UCSD-AML1 (cell line): Measurements from ENCODE around the gene TSTD2.
"Not testable (repeated sequence)": the region's sequence is repeated elsewhere in the genome, so short reads cannot be mapped to it uniquely, and the experiment has no call there.

ENCODE experiments used
- DNase-seq: peaks from one replicate; lab custom pipeline; 2025; ENCODE audit not compliant: unreplicated experiment; lab: John Stamatoyannopoulos, UW

TSTD2 gene

DNA sequence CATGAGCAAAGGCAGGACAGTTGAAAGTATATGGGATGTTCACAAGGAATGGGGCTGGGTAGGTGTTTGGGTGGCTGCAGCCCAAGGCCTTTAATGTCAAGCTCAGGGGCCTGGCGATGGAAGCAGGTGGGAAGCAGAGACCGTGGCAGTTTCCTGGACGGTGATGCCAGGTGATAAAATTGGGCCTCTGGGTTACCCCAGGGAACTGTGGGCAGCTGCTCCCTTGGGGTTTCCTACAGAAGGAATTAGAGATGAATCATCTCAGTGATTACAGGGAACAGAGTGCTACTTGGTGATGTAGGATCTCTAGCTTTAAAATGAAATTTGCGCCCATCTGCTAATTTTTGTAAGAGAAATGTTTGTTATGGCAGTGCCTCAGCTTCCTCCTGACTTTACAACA is 39.2 kb downstream of the TSTD2 start:
- no peak for DNase-seq

DNA sequence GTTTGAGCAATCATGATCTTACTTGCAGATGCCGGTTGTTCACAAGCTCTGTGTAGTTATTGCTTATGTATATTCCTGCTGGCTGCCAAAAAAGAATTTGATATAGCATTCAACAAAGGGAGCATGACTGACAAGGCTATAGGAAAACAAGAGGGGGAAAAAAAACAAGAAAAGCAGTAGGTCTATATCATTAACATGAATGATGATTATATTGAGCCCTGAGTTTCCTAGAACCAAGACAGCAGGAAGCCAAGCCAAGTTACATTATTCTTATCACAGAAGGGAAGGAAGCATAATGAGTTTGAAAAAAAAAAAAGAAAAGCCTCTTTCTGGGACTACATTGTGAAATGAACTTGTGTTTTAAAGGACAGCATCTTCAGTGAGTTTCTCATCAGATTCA is 41.0 kb downstream of the TSTD2 start:
- DNase-seq = no peak

- DNase-seq = no peak
These were observed 41.6 kb downstream of the TSTD2 start for GRCh38 chr9:97591535-97591934.

GRCh38 chr9:97586909-97587308 is 46.3 kb downstream of the TSTD2 start:
- DNase-seq = not testable (repeated sequence)

DNA sequence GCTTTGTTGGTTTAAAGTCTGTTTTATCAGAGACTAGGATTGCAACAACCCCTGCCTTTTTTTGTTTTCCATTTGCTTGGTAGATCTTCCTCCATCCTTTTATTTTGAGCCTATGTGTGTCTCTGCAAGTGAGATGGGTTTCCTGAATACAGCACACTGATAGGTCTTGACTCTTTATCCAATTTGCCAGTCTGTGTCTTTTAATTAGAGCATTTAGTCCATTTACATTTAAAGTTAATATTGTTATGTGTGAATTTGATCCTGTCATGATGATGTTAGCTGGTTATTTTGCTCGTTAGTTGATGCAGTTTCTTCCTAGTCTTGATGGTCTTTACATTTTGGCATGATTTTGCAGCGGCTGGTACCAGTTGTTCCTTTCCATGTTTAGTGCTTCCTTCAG is 48.4 kb downstream of the TSTD2 start:
- DNase-seq = not testable (repeated sequence)

GRCh38 chr9:97581590-97581989 is 51.6 kb downstream of the TSTD2 start:
- not testable (repeated sequence) for DNase-seq

DNA sequence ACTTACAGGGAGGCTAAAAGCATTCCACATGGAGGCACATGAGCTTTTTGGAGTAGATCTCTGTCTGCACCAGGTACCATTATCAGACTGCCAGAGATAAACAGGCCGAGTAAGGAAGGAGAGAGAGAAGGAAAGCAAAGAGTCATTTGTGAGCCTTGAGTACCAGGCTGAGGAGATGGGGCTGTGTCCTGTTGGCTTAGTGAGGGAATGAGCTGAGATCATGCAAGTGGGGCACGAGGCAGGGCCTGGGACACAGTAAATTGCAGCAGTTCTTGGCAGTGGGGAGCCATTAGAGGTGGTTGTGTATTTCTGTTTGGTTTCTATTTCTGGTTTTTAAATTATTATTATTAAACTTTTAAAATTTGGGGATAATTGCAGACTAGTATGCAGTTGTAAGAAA is 53.3 kb downstream of the TSTD2 start:
- no peak for DNase-seq

DNA sequence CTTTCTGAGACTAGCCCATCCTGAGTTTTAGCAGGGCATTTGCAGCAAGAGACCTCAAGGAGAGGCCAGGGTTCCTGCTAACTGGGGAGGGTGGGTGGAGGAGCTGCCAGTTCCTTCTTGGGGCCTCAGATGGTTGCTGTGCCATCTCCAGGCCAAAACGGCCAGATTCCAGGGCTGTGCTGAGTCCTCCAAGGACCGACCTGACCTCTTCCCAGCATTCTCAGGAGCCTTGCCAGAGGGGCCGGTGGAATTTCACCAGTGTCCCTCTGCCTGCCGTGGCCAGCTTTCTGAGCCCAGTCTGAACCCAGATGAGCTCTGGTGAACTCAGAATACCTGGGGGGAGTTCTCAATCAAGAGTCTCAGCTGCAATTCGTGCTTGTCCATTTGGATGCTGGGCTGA is 54.3 kb downstream of the TSTD2 start:
- DNase-seq = no peak

DNA sequence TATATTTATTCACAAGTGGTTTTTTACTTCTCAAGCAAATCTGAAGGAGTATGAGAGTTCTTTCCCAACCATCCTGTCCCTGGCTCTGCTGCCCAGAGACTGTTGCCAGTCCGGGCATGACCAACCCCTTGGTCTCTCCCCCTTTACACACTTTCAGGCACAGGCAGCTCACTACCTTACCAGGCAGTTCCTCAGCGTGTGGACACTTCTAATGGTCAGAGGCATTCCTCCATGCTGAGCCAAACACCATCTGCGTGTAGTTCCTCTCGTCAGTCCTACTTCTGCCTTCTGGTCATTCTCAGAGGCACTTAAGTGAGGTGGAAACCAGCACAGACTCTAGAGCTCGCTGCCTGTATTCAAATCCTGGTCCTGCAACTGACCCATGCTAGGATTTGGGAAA is 56.1 kb downstream of the TSTD2 start:
- DNase-seq = no peak

- no peak for DNase-seq
These were observed 57.4 kb downstream of the TSTD2 start for GRCh38 chr9:97575673-97576200.

- peak; percentile 59 for DNase-seq
These were observed 58.1 kb downstream of the TSTD2 start for GRCh38 chr9:97574921-97575672.

DNA sequence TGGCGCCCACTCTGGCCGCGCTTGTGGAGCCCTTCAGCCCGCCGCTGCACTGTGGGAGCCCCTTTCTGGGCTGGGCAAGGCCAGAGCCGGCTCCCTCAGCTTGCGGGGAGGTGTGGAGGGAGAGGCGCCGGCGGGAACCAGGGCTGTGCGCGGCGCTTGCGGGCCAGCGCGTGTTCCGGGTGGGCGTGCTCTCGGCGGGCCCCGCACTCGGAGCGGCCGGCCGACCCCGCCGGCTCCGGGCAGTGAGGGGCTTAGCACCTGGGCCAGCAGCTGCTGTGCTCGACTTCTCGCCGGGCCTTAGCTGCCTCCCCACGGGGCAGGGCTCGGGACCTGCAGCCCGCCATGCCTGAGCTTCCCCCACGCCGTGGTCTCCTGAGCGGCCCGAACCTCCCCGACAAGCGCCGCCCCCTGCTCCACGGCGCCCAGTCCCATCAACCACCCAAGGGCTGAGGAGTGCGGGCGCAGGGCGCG is 59.0 kb downstream of the TSTD2 start:
- DNase-seq = not testable (repeated sequence)

DNA sequence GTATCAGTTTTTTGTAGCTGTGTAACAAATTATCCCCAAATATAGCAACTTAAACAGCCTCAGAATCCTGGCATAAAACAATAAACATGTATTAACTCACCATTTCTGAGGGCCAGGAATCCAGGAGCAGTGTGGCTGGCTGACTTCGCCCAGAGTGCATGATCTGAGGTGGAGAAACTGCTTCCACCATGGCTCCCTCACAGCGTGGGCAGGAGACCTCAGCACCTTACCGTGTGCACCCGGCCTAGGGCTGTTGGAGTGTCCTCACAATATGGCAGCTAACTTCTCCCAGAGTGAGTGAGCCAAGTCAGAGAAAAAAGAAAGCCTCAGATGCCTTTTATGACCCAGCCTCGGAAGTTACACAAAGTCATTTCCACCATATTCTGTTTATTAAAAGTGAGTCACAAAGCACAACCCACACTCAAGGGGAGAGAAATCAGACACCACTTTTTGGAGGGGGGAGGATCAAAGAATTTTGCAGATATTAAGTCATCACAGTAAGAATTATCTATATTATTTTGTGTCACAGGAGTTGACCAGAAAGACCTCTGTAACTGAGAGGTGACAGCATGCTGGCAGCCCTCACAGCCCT is 59.6 kb downstream of the TSTD2 start:
- no peak for DNase-seq

DNA sequence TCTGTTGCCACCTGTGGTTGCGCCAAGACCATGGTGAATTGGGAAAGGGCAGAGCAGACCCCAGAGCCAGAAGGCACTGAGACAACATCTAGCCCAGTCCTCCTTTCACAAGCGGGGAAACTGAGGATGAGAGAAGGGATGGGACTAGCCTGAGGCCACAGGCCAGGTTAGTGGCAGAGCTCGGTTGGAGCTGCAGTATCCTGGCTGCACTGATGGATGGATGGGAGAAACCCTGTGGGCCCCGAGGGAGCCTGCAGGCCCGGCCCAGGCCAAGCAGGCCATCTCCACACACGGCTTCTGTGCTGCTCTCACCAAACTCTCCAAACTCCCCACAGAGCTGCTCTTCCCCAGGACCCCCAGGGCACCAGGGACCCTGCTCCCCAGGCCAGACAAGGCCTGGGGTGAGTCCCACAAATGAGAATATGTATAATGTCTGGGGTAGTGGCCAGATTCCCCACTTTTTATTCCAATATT is 60.2 kb downstream of the TSTD2 start:
- no peak for DNase-seq

- no peak for DNase-seq
These were observed 60.8 kb downstream of the TSTD2 start for GRCh38 chr9:97572196-97572891.

GRCh38 chr9:97571664-97572063 is 61.5 kb downstream of the TSTD2 start:
- no peak for DNase-seq

- no peak for DNase-seq
These were observed 62.3 kb downstream of the TSTD2 start for GRCh38 chr9:97570899-97571298.

DNA sequence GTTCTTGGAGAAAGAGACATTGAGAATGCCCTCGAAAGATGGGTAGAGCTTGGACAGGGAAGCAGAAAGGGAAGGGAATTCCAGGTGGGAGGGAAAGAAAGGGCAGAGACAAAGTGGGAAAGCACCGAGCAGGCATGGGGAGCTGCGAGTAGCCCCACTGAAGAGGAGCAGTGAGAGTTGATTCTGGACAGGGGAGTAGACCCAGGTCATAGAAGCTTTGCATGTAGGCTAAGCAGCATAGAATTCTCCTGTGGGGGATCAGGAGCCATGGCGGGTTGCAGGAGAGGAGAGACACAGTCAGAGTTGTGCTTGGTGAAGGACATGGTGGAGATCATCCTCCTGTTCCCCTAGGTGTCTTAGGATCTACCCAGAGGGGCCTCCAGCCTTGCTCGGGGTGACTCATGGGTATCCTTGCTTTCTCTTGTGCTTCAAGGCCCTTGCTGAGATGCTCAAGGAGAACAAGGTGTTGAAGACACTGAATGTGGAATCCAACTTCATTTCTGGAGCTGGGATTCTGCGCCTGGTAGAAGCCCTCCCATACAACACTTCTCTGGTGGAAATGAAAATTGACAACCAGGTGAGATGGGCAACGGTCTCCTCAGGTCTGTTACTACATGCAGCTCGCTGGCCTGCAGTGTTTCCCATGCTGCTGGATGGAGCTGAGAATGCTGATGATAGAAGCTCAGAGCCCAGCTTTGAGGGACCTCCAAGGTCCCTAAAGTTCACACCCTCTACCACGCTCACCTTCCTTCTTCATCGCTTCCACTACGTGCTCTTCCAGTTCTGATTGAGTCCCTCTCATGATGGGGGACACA is 64.5 kb downstream of the TSTD2 start:
- no peak for DNase-seq

- DNase-seq = no peak
These were observed 65.3 kb downstream of the TSTD2 start for GRCh38 chr9:97567894-97568202.

DNA sequence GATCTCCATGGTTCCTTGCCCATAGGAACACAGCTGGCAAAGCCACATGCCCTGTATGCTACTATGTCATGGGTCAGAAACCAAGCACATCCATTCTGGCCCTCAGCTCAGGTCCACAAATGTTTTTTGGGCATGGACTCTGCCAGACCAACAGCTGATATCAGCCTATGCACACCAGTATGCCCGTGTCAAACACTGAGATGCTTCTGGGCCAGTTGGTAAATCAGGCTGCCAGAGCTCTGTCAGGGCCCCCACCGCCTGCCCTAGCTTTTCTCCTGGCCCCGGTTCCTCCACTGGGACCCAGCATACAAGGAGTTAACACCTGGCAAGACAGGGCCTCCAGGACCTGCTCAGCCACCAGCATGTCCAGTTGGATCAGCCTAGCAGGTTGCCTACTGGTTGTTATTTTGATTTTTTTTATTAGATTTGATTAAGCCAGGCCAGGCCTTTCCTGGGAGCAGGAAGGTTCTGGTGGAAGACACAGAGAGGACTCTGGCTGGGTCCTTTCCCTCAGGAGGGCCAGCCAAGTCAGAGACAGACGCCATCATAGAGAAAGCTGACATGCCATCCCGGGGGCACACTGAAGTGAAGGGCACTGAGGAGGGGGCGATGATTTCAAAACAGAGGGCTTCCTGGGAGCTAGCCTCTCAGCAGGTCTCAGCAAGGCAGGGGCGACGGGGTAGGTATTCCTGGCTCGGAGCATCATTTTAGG is 65.8 kb downstream of the TSTD2 start:
- no peak for DNase-seq
